ENCODE results near the gene ZNF560.

The ZNF560 gene

GRCh38 chr19:9474975-9475374 lies 23.4 kb downstream of the ZNF560 start:
- peak; percentile 73 for FAIRE-seq
- DNase-seq (ENCODE audit: insufficient read length, low spot score): peak; percentile 17
- TF ChIP-seq CTCF (IDR thresholded peaks at IDR 0.05; ENCODE audit: insufficient read depth, missing control alignments): no peak

GRCh38 chr19:9467161-9467560 lies 31.3 kb downstream of the ZNF560 start:
- FAIRE-seq (no peak), DNase-seq (ENCODE audit: insufficient read length, low spot score) (no peak)
- TF ChIP-seq CTCF (IDR thresholded peaks at IDR 0.05; ENCODE audit: insufficient read depth, missing control alignments): no peak

GRCh38 chr19:9461938-9462337 lies 36.5 kb downstream of the ZNF560 start:
- TF ChIP-seq CTCF (IDR thresholded peaks at IDR 0.05; ENCODE audit: insufficient read depth, missing control alignments): no peak
- FAIRE-seq (no peak), DNase-seq (ENCODE audit: insufficient read length, low spot score) (no peak)

GRCh38 chr19:9456018-9456689 lies 42.3 kb downstream of the ZNF560 start:
- no peak for TF ChIP-seq CTCF (IDR thresholded peaks at IDR 0.05; ENCODE audit: insufficient read depth, missing control alignments)
- FAIRE-seq: no peak
- DNase-seq (ENCODE audit: insufficient read length, low spot score): no peak

- no peak for FAIRE-seq
- no peak for DNase-seq (ENCODE audit: insufficient read length, low spot score)
- TF ChIP-seq CTCF (IDR thresholded peaks at IDR 0.05; ENCODE audit: insufficient read depth, missing control alignments): no peak
Observed at GRCh38 chr19:9453953-9454352, 44.5 kb downstream of the ZNF560 start.

GRCh38 chr19:9445037-9445436 lies 53.4 kb downstream of the ZNF560 start:
- TF ChIP-seq CTCF (IDR thresholded peaks at IDR 0.05; ENCODE audit: insufficient read depth, missing control alignments): no peak
- no peak for FAIRE-seq
- DNase-seq (ENCODE audit: insufficient read length, low spot score): no peak

GRCh38 chr19:9436358-9436757 lies 62.1 kb downstream of the ZNF560 start:
- no peak for TF ChIP-seq CTCF (IDR thresholded peaks at IDR 0.05; ENCODE audit: insufficient read depth, missing control alignments)
- FAIRE-seq: no peak
- no peak for DNase-seq (ENCODE audit: insufficient read length, low spot score)
